Osteocyte (in vitro differentiated cells): ENCODE measurements around the gene SLC35B1. TPM values are rescaled to one million over a fixed set of nuclear protein-coding genes. Genes with fewer than 3 reads are reported as not detected.

Source experiments
- DNase-seq: peaks from one replicate; pipeline ENCODE4 v3.0.0; 2021; ENCODE audit warnings: mixed read lengths; ENCODE audit not compliant: unreplicated experiment; ENCODE audit errors: extremely low spot score
- H3K27ac Mint-ChIP-seq: one replicate; pipeline ENCODE4 v1.8.0; 2021; ENCODE audit warnings: mild to moderate bottlenecking, mixed read lengths; ENCODE audit not compliant: unreplicated experiment
- H3K27me3 Mint-ChIP-seq: one replicate; pipeline ENCODE4 v1.8.0; 2021; ENCODE audit warnings: mixed read lengths; ENCODE audit not compliant: unreplicated experiment
- H3K36me3 Mint-ChIP-seq: one replicate; pipeline ENCODE4 v1.8.0; 2021; ENCODE audit warnings: mixed read lengths; ENCODE audit not compliant: unreplicated experiment
- H3K4me1 Mint-ChIP-seq: one replicate; pipeline ENCODE4 v1.8.0; 2021; ENCODE audit warnings: mixed read lengths; ENCODE audit not compliant: unreplicated experiment
- H3K4me3 Mint-ChIP-seq: one replicate; pipeline ENCODE4 v1.8.0; 2021; ENCODE audit warnings: mild to moderate bottlenecking, moderate library complexity, mixed read lengths; ENCODE audit not compliant: unreplicated experiment
- H3K9me3 Mint-ChIP-seq: one replicate; pipeline ENCODE4 v1.8.0; 2021; ENCODE audit warnings: mixed read lengths; ENCODE audit not compliant: unreplicated experiment
- CTCF ChIP-seq: fragments of 200-600 bp; sonication (generic); IDR thresholded peaks from 2 replicates; pipeline ENCODE4 v1.5.0; 2021; ENCODE audit warnings: antibody characterized with exemption, mild to moderate bottlenecking, moderate library complexity
- total RNA-seq: library from RNA; stranded (reverse); gene quantifications from 2 replicates; pipeline ENCODE4 v1.2.1, GENCODE V29; 2021

The SLC35B1 gene
- total RNA-seq, 1 donor from 2014 or later, result 60.0 TPM

GRCh38 chr17:49707246-49707607 lies 537 bp downstream of the SLC35B1 start:
- H3K4me1 Mint-ChIP-seq, result peaks cover 22% of the 10 kb centered on the region
- H3K4me3 Mint-ChIP-seq, result peak overlapping the region; percentile 89
- peak overlapping the region; percentile 99 for H3K27ac Mint-ChIP-seq
- no peaks in the 10 kb centered on the region for H3K9me3 Mint-ChIP-seq
- H3K36me3 Mint-ChIP-seq, result peaks cover 20% of the 10 kb centered on the region
- DNase-seq, result no peak
- no peaks in the 10 kb centered on the region for H3K27me3 Mint-ChIP-seq
- no peak for TF ChIP-seq CTCF

DNA sequence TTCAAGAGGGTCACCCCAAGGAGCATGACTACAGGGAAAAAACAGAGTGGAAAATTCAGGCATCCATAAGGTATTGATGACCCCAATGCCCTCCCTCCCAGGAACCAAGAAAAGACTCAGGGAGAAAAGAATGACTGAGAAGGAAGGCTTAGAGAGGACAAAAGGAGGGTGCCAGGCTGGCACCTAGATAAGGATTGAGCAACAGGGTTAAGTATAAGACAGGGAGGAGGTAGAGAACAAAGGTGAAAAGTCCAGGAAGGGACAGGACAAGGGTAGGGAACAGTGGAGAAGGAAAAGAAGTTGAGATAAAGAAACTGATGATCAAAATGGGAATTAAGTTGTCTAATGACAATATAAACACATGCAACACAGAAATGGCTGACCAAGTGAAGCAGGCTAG lies 2.5 kb downstream of the SLC35B1 start:
- H3K27ac Mint-ChIP-seq, result peak overlapping the region; percentile 40
- no peaks in the 10 kb centered on the region for H3K9me3 Mint-ChIP-seq
- DNase-seq, result no peak
- peaks cover 26% of the 10 kb centered on the region for H3K36me3 Mint-ChIP-seq
- peaks cover 22% of the 10 kb centered on the region for H3K4me1 Mint-ChIP-seq
- no peak for TF ChIP-seq CTCF
- peak overlapping the region; percentile 62 for H3K4me3 Mint-ChIP-seq
- H3K27me3 Mint-ChIP-seq, result no peaks in the 10 kb centered on the region

- Mint-ChIP-seq H3K27ac (no peak overlapping the region), H3K9me3 (no peaks in the 10 kb centered on the region), H3K4me3 (no peak overlapping the region), H3K27me3 (no peaks in the 10 kb centered on the region), H3K4me1 (peaks cover 13% of the 10 kb centered on the region), H3K36me3 (peaks cover 32% of the 10 kb centered on the region)
- DNase-seq, result no peak
- peak; percentile 47 for TF ChIP-seq CTCF
These were observed 4.0 kb downstream of the SLC35B1 start for GRCh38 chr17:49703557-49704277.

- Mint-ChIP-seq H3K27ac (no peak overlapping the region), H3K36me3 (peaks cover 32% of the 10 kb centered on the region), H3K27me3 (no peaks in the 10 kb centered on the region), H3K9me3 (no peaks in the 10 kb centered on the region), H3K4me3 (no peak overlapping the region), H3K4me1 (peaks cover under 1% of the 10 kb centered on the region)
- TF ChIP-seq CTCF, result no peak
- DNase-seq, result no peak
These were observed 6.8 kb downstream of the SLC35B1 start for GRCh38 chr17:49700960-49701359.

DNA sequence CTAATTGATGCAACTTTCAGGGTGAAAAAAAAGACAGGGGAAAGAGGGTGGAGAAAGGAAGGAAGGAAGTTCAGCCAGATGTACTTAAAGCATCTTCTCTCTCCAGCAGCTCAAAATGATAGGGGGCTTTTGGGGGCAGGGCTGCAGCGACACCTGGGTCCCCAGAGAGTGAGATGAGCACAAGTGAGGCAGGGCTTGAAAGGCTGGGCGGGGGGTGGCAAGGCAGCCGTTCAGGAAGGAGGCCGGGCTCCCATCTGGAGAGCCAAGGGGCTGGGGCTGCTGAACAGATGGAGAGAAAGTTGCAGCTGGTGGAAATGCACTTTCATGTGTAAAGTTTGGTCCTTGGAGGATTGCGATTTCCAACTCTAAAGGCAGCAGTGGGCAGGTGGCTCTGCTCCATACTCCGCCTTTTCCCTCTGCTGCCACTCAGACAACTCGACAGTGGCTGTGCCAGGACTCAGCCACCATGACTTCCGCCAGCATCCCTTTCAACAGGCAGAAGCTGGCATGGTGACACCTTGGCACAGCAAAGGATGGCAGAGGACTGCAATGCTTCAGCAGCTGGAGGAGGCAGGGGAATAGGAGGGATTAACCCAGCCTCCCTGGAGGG lies 7.7 kb downstream of the SLC35B1 start:
- no peaks in the 10 kb centered on the region for H3K27me3 Mint-ChIP-seq
- DNase-seq, result no peak
- TF ChIP-seq CTCF, result no peak
- H3K9me3 Mint-ChIP-seq, result no peaks in the 10 kb centered on the region
- no peaks in the 10 kb centered on the region for H3K4me1 Mint-ChIP-seq
- H3K36me3 Mint-ChIP-seq, result peaks cover 28% of the 10 kb centered on the region
- H3K27ac Mint-ChIP-seq, result no peak overlapping the region
- H3K4me3 Mint-ChIP-seq, result no peak overlapping the region
